Suprapubic skin (tissue), 4 donors: ENCODE data around the gene SH3BP4. TPM values are rescaled to one million over a fixed set of nuclear protein-coding genes. Genes with fewer than 3 reads are reported as not detected.

Experiments
- DNase-seq, 2 donors: peaks; one replicate each; pipeline ENCODE4 v3.0.0-alpha.2; 2019; ENCODE audit warnings: low spot score in 2 of 2
- H3K27ac ChIP-seq: fragments of 200-600 bp; sonication (generic); one replicate; pipeline ENCODE4 v1.5.1; 2019
- H3K27me3 ChIP-seq: fragments of 200-600 bp; sonication (generic); one replicate; pipeline ENCODE4 v1.5.1; 2019
- H3K36me3 ChIP-seq: fragments of 200-600 bp; sonication (generic); one replicate; pipeline ENCODE4 v1.5.1; 2019
- H3K4me1 ChIP-seq: fragments of 200-600 bp; sonication (generic); one replicate; pipeline ENCODE4 v1.5.1; 2019
- H3K4me3 ChIP-seq: fragments of 200-600 bp; sonication (generic); one replicate; pipeline ENCODE4 v1.5.1; 2019; ENCODE audit warnings: mild to moderate bottlenecking
- H3K9me3 ChIP-seq: fragments of 200-600 bp; sonication (generic); one replicate; pipeline ENCODE4 v1.5.1; 2019
- CTCF ChIP-seq, 2 donors: fragments of 200-600 bp in 1 of 2; fragments of 450-650 bp in 1 of 2; sonication (generic) in 1 of 2; IDR thresholded peaks; one replicate each; pipeline ENCODE4 v1.5.1; 2016 to 2019; ENCODE audit warnings: antibody characterized with exemption in 2 of 2, mild to moderate bottlenecking in 1 of 2, moderate library complexity in 1 of 2
- EP300 ChIP-seq: sonication (generic); formaldehyde crosslinking; IDR thresholded peaks from one replicate; pipeline ENCODE4 v1.6.1; 2017; ENCODE audit warnings: antibody characterized with exemption
- POLR2A ChIP-seq, 2 donors: fragments of 450-650 bp; IDR thresholded peaks; one replicate each; pipeline ENCODE4 v1.6.1; 2017; ENCODE audit warnings: antibody characterized with exemption in 2 of 2, mild to moderate bottlenecking in 2 of 2, moderate library complexity in 2 of 2
- POLR2AphosphoS5 ChIP-seq, 3 donors: sonication (generic); formaldehyde crosslinking; IDR thresholded peaks; one replicate each; pipeline ENCODE4 v1.6.1; 2017; ENCODE audit warnings: antibody characterized with exemption in 3 of 3
- WGBS: methylation state at CpG from one replicate; pipeline ENCODE4 v1.1.5; 2018; 5-methylcytosine and 5-hydroxymethylcytosine counted together
- total RNA-seq, 4 donors: library from RNA; depleted of rRNA; stranded (reverse); fragments of >200 nt; gene quantifications; one replicate each; pipeline ENCODE4 v1.1.0, GENCODE V29; 2016

The SH3BP4 gene
- total RNA-seq, 4 donors from 2014 or later: 38.6 to 82.6 (median 58.6) TPM

- no peaks in the 10 kb centered on the region for H3K4me1 ChIP-seq
- DNase-seq: no peak
- no peak overlapping the region for H3K4me3 ChIP-seq
- H3K36me3 ChIP-seq: no peaks in the 10 kb centered on the region
- no peaks in the 10 kb centered on the region for H3K9me3 ChIP-seq
- H3K27ac ChIP-seq: no peak overlapping the region
- WGBS: 93% methylated on average over 5 of the region's 5 CpGs
- H3K27me3 ChIP-seq: no peaks in the 10 kb centered on the region
- TF ChIP-seq POLR2A (IDR thresholded peaks at IDR 0.05) (no peak), POLR2AphosphoS5 (IDR thresholded peaks at IDR 0.05) (no peak)
These were observed 125.2 kb downstream of the SH3BP4 start for GRCh38 chr2:235077046-235077445.

- H3K9me3 ChIP-seq: no peaks in the 10 kb centered on the region
- no peaks in the 10 kb centered on the region for H3K27me3 ChIP-seq
- TF ChIP-seq POLR2A (IDR thresholded peaks at IDR 0.05) (no peak), CTCF (IDR thresholded peaks at IDR 0.05) (no peak), EP300 (no peak), POLR2AphosphoS5 (IDR thresholded peaks at IDR 0.05) (no peak)
- no peak overlapping the region for H3K27ac ChIP-seq
- WGBS: 80% methylated on average over 4 of the region's 4 CpGs
- no peak overlapping the region for H3K4me3 ChIP-seq
- no peaks in the 10 kb centered on the region for H3K36me3 ChIP-seq
- no peak for DNase-seq
- H3K4me1 ChIP-seq: no peaks in the 10 kb centered on the region
These were observed 126.4 kb downstream of the SH3BP4 start for GRCh38 chr2:235078182-235078581.

GRCh38 chr2:235078914-235079472 lies 127.2 kb downstream of the SH3BP4 start:
- Histone ChIP-seq H3K36me3 (no peaks in the 10 kb centered on the region), H3K27me3 (no peaks in the 10 kb centered on the region), H3K4me1 (no peaks in the 10 kb centered on the region), H3K9me3 (no peaks in the 10 kb centered on the region), H3K27ac (no peak overlapping the region), H3K4me3 (no peak overlapping the region)
- WGBS: 85% methylated on average over 8 of the region's 8 CpGs
- DNase-seq: no peak
- TF ChIP-seq POLR2A (IDR thresholded peaks at IDR 0.05) (no peak), POLR2AphosphoS5 (IDR thresholded peaks at IDR 0.05) (no peak), EP300 (no peak), CTCF (IDR thresholded peaks at IDR 0.05) (no peak)

GRCh38 chr2:235080101-235080500 lies 128.3 kb downstream of the SH3BP4 start:
- Histone ChIP-seq H3K4me3 (no peak overlapping the region), H3K27me3 (no peaks in the 10 kb centered on the region), H3K4me1 (no peaks in the 10 kb centered on the region), H3K9me3 (no peaks in the 10 kb centered on the region), H3K36me3 (no peaks in the 10 kb centered on the region), H3K27ac (no peak overlapping the region)
- DNase-seq: no peak
- WGBS: 85% methylated on average over 2 of the region's 2 CpGs
- no peak for TF ChIP-seq CTCF (IDR thresholded peaks at IDR 0.05)
- no peak for TF ChIP-seq POLR2A (IDR thresholded peaks at IDR 0.05)
- no peak for TF ChIP-seq POLR2AphosphoS5 (IDR thresholded peaks at IDR 0.05)
- TF ChIP-seq EP300: no peak

- no peaks in the 10 kb centered on the region for H3K36me3 ChIP-seq
- H3K27ac ChIP-seq: no peak overlapping the region
- no peak for DNase-seq
- H3K9me3 ChIP-seq: no peaks in the 10 kb centered on the region
- H3K4me3 ChIP-seq: no peak overlapping the region
- no peaks in the 10 kb centered on the region for H3K4me1 ChIP-seq
- TF ChIP-seq POLR2A (IDR thresholded peaks at IDR 0.05) (no peak), EP300 (no peak), POLR2AphosphoS5 (IDR thresholded peaks at IDR 0.05) (no peak), CTCF (IDR thresholded peaks at IDR 0.05) (no peak)
- H3K27me3 ChIP-seq: no peaks in the 10 kb centered on the region
- 80% methylated on average over 8 of the region's 8 CpGs for WGBS
These were observed 130.9 kb downstream of the SH3BP4 start for GRCh38 chr2:235082578-235083338.
